ENCODE data around the gene RABAC1.

- TF ChIP-seq EZH2 (IDR thresholded peaks at IDR 0.05; ENCODE audit: insufficient read depth, poor library complexity, severe bottlenecking) (no peak), EZH2phosphoT487 (IDR thresholded peaks at IDR 0.05; ENCODE audit: insufficient read depth, low read depth) (no peak)
Observed at GRCh38 chr19:41930322-41930722, 28.8 kb downstream of the RABAC1 start.

Measured in GM23248 (cell line).